ENCODE results near the gene KCNG2. TPM values are rescaled to one million over a fixed set of nuclear protein-coding genes. Genes with fewer than 3 reads are reported as not detected.

KCNG2 gene
- total RNA-seq, 2 donors from 2014 or later, result 1.5 TPM; not detected in 1

GRCh38 chr18:79849328-79850207 is 51.8 kb downstream of the KCNG2 start:
- TF ChIP-seq CTCF (IDR thresholded peaks at IDR 0.05), result no peak
- Histone ChIP-seq H3K27ac (no peak overlapping the region), H3K27me3 (replicated peaks; ENCODE audit: insufficient read depth) (no peaks in the 10 kb centered on the region), H3K4me1 (ENCODE audit: control insufficient read depth in 1 of 2, low read depth in 2 of 2) (no peaks in the 10 kb centered on the region), H3K36me3 (no peaks in the 10 kb centered on the region), H3K9me3 (no peaks in the 10 kb centered on the region), H3K4me3 (no peak overlapping the region)
- ATAC-seq (ENCODE audit: insufficient number of reproducible peaks, low FRiP score, low read depth) (no peak), DNase-seq (ENCODE audit: low spot score) (no peak)

- no peak for TF ChIP-seq CTCF (IDR thresholded peaks at IDR 0.05)
- no peaks in the 10 kb centered on the region for H3K27me3 ChIP-seq (replicated peaks; ENCODE audit: insufficient read depth)
- ATAC-seq (ENCODE audit: insufficient number of reproducible peaks, low FRiP score, low read depth) (no peak), DNase-seq (ENCODE audit: low spot score) (no peak)
- H3K9me3 ChIP-seq, result no peaks in the 10 kb centered on the region
- H3K27ac ChIP-seq, result no peak overlapping the region
- no peaks in the 10 kb centered on the region for H3K4me1 ChIP-seq (ENCODE audit: control insufficient read depth in 1 of 2, low read depth in 2 of 2)
- no peak overlapping the region for H3K4me3 ChIP-seq
- no peaks in the 10 kb centered on the region for H3K36me3 ChIP-seq
These were observed 53.0 kb downstream of the KCNG2 start for GRCh38 chr18:79850731-79851130.

GRCh38 chr18:79851489-79851888 is 53.8 kb downstream of the KCNG2 start:
- Histone ChIP-seq H3K4me3 (no peak overlapping the region), H3K9me3 (no peaks in the 10 kb centered on the region), H3K36me3 (no peaks in the 10 kb centered on the region), H3K27me3 (replicated peaks; ENCODE audit: insufficient read depth) (no peaks in the 10 kb centered on the region), H3K27ac (no peak overlapping the region), H3K4me1 (ENCODE audit: control insufficient read depth in 1 of 2, low read depth in 2 of 2) (no peaks in the 10 kb centered on the region)
- ATAC-seq (ENCODE audit: insufficient number of reproducible peaks, low FRiP score, low read depth) (no peak), DNase-seq (ENCODE audit: low spot score) (no peak)
- no peak for TF ChIP-seq CTCF (IDR thresholded peaks at IDR 0.05)

GRCh38 chr18:79851950-79852349 is 54.2 kb downstream of the KCNG2 start:
- no peaks in the 10 kb centered on the region for H3K36me3 ChIP-seq
- no peak overlapping the region for H3K27ac ChIP-seq
- DNase-seq (ENCODE audit: low spot score) (no peak), ATAC-seq (ENCODE audit: insufficient number of reproducible peaks, low FRiP score, low read depth) (no peak)
- TF ChIP-seq CTCF (IDR thresholded peaks at IDR 0.05), result no peak
- no peaks in the 10 kb centered on the region for H3K9me3 ChIP-seq
- H3K4me3 ChIP-seq, result no peak overlapping the region
- H3K4me1 ChIP-seq (ENCODE audit: control insufficient read depth in 1 of 2, low read depth in 2 of 2), result no peaks in the 10 kb centered on the region
- H3K27me3 ChIP-seq (replicated peaks; ENCODE audit: insufficient read depth), result no peaks in the 10 kb centered on the region

GRCh38 chr18:79852561-79853302 is 55.0 kb downstream of the KCNG2 start:
- Histone ChIP-seq H3K4me1 (ENCODE audit: control insufficient read depth in 1 of 2, low read depth in 2 of 2) (no peaks in the 10 kb centered on the region), H3K9me3 (no peaks in the 10 kb centered on the region), H3K27ac (no peak overlapping the region), H3K36me3 (no peaks in the 10 kb centered on the region), H3K4me3 (no peak overlapping the region), H3K27me3 (replicated peaks; ENCODE audit: insufficient read depth) (no peaks in the 10 kb centered on the region)
- no peak for DNase-seq (ENCODE audit: low spot score)
- no peak for ATAC-seq (ENCODE audit: insufficient number of reproducible peaks, low FRiP score, low read depth)
- TF ChIP-seq CTCF (IDR thresholded peaks at IDR 0.05), result no peak

Measured in thoracic aorta (tissue), 2 donors.